Measurements from ENCODE around the gene GMEB2.
"Not testable (repeated sequence)": the region's sequence is repeated elsewhere in the genome, so short reads cannot be mapped to it uniquely, and the experiment has no call there.

GMEB2 gene

DNA sequence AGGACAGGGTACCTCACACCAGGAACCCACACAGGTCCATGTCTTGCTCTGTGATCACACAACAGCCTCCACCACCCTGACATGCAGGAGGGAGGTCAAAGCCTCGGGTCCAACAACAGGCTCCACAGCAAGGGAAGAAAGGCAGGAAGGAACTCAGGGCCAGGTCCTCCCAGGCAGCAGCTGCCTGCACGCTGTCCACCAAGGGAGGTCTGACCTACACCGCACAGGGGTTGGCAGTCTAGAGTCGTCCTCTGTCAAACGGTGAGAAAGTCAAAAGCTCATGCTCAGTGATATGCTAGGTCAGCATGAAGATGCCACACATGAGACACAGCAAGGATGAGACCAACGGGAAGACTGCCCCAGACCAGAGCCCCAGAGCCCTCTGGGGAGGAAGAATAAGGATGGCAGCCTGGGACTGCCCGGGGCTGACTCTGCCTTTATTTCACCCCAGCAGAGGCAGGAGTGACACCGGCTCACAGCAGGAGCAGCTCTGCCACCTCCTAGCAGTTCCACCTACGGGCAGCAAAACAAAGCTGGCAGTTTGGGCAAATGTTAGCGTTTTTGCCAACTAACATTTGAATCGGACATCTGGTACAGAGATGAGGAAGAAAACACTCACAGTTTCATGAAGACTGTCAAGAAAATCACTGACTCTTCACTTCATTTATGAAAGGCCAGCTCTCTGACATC, 8.5 kb downstream of the GMEB2 start:
- no peak for DNase-seq (ENCODE audit: extremely low read depth, low read depth)
- TF ChIP-seq, protein P1, sequence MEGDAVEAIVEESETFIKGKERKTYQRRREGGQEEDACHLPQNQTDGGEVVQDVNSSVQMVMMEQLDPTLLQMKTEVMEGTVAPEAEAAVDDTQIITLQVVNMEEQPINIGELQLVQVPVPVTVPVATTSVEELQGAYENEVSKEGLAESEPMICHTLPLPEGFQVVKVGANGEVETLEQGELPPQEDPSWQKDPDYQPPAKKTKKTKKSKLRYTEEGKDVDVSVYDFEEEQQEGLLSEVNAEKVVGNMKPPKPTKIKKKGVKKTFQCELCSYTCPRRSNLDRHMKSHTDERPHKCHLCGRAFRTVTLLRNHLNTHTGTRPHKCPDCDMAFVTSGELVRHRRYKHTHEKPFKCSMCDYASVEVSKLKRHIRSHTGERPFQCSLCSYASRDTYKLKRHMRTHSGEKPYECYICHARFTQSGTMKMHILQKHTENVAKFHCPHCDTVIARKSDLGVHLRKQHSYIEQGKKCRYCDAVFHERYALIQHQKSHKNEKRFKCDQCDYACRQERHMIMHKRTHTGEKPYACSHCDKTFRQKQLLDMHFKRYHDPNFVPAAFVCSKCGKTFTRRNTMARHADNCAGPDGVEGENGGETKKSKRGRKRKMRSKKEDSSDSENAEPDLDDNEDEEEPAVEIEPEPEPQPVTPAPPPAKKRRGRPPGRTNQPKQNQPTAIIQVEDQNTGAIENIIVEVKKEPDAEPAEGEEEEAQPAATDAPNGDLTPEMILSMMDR (IDR thresholded peaks at IDR 0.05; ENCODE audit: low read depth, low read length, missing control alignments): no peak
- no peak overlapping the region for H3K4me3 ChIP-seq (replicated peaks; ENCODE audit: low read depth, low read length)

DNA sequence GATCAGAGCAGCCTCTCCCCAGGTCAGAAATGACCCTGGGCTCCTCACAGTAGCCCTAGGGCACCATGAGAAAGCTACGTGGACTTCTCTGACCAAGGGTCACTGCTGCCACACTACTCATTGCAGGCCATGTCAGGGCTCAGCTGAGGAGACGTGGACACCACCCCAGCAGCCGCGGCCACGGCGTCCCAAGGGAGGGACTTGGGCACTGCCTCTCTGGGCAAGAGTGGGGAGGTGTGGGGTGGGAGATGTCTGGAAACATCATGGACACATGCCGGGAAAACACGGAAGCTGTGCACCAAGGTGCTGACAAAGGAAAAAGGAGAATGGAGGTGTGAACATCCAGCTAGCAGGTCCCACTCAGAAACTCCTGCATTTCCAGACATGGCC, 9.0 kb downstream of the GMEB2 start:
- TF ChIP-seq, protein P1 (IDR thresholded peaks at IDR 0.05; ENCODE audit: low read depth, low read length, missing control alignments): no peak

DNA sequence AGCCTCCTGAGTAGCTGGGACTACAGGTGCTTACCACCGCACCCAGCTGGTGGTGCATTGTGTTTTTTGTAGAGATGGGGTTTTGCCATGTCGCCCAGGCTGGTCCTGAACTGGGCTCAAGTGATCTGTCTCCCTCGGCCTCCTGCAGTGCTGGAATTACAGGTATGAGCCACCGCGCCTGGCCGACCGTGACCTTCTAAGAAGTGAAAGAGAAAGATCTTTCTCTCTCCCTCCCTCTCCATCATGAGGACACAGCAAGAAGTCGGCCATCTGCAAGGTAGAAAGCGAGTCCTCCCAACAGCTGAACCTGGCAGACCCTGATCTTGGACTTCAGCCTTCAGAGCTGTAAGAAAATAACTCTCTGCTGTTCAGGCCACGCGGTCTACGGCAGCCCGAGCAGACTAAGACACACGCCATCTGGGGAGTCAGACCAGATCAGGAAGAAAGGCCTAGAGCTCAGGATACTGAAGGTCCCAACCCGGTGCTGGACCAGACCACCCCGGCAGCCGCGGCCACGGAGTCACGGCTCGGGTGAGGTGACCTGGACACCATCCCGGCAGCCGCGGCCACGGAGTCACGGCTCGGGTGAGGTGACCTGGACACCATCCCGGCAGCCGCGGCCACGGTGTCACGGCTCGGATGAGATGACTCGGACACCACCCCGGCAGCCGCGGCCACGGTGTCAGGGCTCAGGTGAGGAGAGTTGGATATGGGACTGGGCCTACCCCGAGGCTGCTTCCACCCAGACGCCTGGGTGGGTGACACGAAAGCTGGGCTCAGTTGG, 9.6 kb downstream of the GMEB2 start:
- TF ChIP-seq, protein P1 (IDR thresholded peaks at IDR 0.05; ENCODE audit: low read depth, low read length, missing control alignments): no peak
- H3K4me3 ChIP-seq (replicated peaks; ENCODE audit: low read depth, low read length): no peak overlapping the region
- DNase-seq (ENCODE audit: extremely low read depth, low read depth): no peak

More for the DNA sequence above, 9.0 kb downstream of the GMEB2 start:
- no peak for DNase-seq (ENCODE audit: extremely low read depth, low read depth)
- H3K4me3 ChIP-seq (replicated peaks; ENCODE audit: low read depth, low read length): no peak overlapping the region

DNA sequence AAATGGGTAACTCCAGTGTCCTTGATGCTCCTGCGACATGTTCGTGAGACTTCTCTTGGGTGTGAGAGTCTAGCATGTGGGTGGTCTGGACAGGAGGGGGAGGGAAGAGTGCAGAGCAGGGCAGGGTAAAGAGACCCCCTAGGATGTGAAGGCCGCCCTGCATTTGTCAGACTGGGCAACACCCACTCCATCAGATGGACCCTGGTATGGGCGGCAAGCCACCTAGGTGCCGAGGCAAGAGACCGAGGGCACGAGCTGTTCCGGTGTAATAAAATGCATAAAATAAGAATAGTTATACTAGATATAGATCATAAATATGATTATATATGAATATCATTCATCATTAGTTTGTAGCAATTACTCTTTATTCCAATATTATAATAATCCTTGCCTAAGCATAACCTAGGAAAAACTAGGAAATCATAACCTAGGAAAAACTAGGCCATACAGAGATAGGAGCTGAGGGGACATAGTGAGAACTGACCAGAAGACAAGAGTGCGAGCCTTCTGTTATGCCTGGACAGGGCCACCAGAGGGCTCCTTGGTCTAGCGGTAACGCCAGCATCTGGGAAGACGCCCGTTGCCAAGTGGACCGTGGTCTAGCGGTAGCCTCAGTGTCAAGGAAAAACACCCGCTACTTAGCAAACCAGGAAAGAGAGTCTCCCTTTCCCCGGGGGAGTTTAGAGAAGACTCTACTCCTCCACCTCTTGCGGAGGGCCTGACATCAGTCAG, 12.9 kb downstream of the GMEB2 start:
- not testable (repeated sequence) for H3K4me3 ChIP-seq (replicated peaks; ENCODE audit: low read depth, low read length)

DNA sequence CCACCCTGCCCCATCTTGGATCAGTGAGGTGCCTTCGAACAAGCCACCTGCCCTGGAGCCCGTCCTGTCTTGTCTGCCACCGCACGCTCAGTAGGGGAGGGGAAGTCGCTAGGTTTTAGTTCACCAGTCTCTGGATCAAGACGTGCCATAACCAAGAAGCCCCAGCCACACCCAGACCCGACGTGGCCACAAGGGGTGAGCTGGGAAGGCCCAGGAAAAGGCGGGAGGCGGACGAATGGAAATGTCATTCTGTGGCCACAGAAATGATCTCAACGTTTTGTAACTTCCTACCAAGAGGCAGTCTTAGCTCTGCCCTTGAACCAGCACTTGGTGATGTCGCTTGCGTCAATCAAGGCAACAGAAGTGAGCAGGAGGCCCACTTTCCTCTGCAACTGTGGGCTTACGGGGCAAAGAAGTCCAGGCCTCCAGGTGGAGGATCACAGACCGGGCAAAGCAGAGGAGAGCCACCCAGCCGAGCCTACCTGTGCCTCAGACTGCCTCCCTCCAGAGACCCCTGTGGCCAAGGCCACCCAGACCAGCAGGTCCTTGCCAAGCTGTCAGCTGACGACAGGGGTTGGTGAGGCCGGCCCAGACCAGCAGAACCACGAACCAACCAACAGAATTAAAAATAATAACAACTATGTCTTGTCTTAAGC, 14.5 kb downstream of the GMEB2 start:
- TF ChIP-seq, protein P1 (IDR thresholded peaks at IDR 0.05; ENCODE audit: low read depth, low read length, missing control alignments): no peak
- no peak overlapping the region for H3K4me3 ChIP-seq (replicated peaks; ENCODE audit: low read depth, low read length)
- DNase-seq (ENCODE audit: extremely low read depth, low read depth): no peak

More for the DNA sequence above, 12.9 kb downstream of the GMEB2 start:
- not testable (repeated sequence) for DNase-seq (ENCODE audit: extremely low read depth, low read depth)
- TF ChIP-seq, protein P1 (IDR thresholded peaks at IDR 0.05; ENCODE audit: low read depth, low read length, missing control alignments): peak; percentile 17

DNA sequence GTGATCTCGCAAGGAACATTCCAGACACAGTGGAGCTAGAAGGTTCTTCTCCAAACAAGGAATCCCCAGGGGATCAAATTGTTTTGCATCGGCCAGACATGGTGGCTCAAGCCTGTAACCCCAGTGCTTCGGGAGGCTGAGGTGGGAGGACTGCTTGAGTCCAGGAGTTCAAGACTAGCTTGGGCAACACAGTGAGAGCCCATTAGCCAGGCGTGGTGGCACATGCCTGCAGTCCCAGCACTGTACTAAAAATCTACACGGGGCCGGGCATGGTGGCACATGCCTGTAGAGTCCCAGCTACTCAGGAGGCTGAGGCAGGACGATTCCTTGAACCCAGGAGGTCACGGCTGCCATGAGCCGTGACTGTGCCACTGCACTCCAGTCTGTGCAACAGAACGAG, 15.3 kb downstream of the GMEB2 start:
- H3K4me3 ChIP-seq (replicated peaks; ENCODE audit: low read depth, low read length): no peak overlapping the region
- no peak for DNase-seq (ENCODE audit: extremely low read depth, low read depth)
- TF ChIP-seq, protein P1 (IDR thresholded peaks at IDR 0.05; ENCODE audit: low read depth, low read length, missing control alignments): no peak
